Suppressor macrophage treated with lipopolysaccharide for 1 hour (primary cell): ENCODE results near the gene TRIM67.
"Not testable (repeated sequence)": the region's sequence is repeated elsewhere in the genome, so short reads cannot be mapped to it uniquely, and the experiment has no call there.

Experiments used
- DNase-seq, 3 donors: peaks; one replicate each; pipeline ENCODE4 v3.0.0-alpha.2; 2020 to 2022

The TRIM67 gene

GRCh38 chr1:231161667-231162296 lies at the start of gene TRIM67:
TSS of gene TRIM67 (plus strand) at chr1:231162058. CDS start at chr1:231162970, 912 bp downstream.
- DNase-seq: peak; percentile 48 to 83 (median 68)

GRCh38 chr1:231116738-231117137 lies 45.1 kb upstream of the TRIM67 start:
- no peak for DNase-seq

- no peak for DNase-seq
These were observed 43.0 kb upstream of the TRIM67 start for GRCh38 chr1:231118704-231119453.

- no peak for DNase-seq
These were observed 40.3 kb upstream of the TRIM67 start for GRCh38 chr1:231121533-231121932.

- no peak for DNase-seq
These were observed 39.7 kb upstream of the TRIM67 start for GRCh38 chr1:231122143-231122542.

GRCh38 chr1:231124746-231125145 lies 37.1 kb upstream of the TRIM67 start:
- DNase-seq: no peak

- no peak for DNase-seq
These were observed 35.8 kb upstream of the TRIM67 start for GRCh38 chr1:231125972-231126580.

- DNase-seq: not testable (repeated sequence)
These were observed 34.8 kb upstream of the TRIM67 start for GRCh38 chr1:231127106-231127505.

- DNase-seq: not testable (repeated sequence)
These were observed 33.4 kb upstream of the TRIM67 start for GRCh38 chr1:231128471-231128870.

GRCh38 chr1:231130544-231130943 lies 31.3 kb upstream of the TRIM67 start:
- DNase-seq: no peak

- DNase-seq: not testable (repeated sequence)
These were observed 29.3 kb upstream of the TRIM67 start for GRCh38 chr1:231132591-231132990.

- no peak for DNase-seq
These were observed 27.2 kb upstream of the TRIM67 start for GRCh38 chr1:231134624-231135023.

- no peak for DNase-seq
These were observed 23.6 kb upstream of the TRIM67 start for GRCh38 chr1:231138236-231138635.

- no peak for DNase-seq
These were observed 22.7 kb upstream of the TRIM67 start for GRCh38 chr1:231139125-231139649.

- DNase-seq: no peak
These were observed 21.9 kb upstream of the TRIM67 start for GRCh38 chr1:231139659-231140654.

- no peak for DNase-seq
These were observed 17.3 kb upstream of the TRIM67 start for GRCh38 chr1:231144416-231145193.

GRCh38 chr1:231147896-231148295 lies 14.0 kb upstream of the TRIM67 start:
- DNase-seq: no peak

- DNase-seq: no peak
These were observed 10.0 kb upstream of the TRIM67 start for GRCh38 chr1:231151811-231152210.

- no peak for DNase-seq
These were observed 8.1 kb upstream of the TRIM67 start for GRCh38 chr1:231153726-231154125.

GRCh38 chr1:231155808-231156207 lies 6.0 kb upstream of the TRIM67 start:
- DNase-seq: no peak

GRCh38 chr1:231157311-231157710 lies 4.5 kb upstream of the TRIM67 start:
- DNase-seq: no peak

- not testable (repeated sequence) for DNase-seq
These were observed 3.7 kb upstream of the TRIM67 start for GRCh38 chr1:231158141-231158540.
